Fibroblast of upper back skin (primary cell): Measurements from ENCODE around the gene LBX1.
"Not testable (repeated sequence)": the region's sequence is repeated elsewhere in the genome, so short reads cannot be mapped to it uniquely, and the experiment has no call there.

Source experiments
- DNase-seq: peaks from one replicate; pipeline ENCODE4 v3.0.0-alpha.2; 2013

Gene LBX1

DNA sequence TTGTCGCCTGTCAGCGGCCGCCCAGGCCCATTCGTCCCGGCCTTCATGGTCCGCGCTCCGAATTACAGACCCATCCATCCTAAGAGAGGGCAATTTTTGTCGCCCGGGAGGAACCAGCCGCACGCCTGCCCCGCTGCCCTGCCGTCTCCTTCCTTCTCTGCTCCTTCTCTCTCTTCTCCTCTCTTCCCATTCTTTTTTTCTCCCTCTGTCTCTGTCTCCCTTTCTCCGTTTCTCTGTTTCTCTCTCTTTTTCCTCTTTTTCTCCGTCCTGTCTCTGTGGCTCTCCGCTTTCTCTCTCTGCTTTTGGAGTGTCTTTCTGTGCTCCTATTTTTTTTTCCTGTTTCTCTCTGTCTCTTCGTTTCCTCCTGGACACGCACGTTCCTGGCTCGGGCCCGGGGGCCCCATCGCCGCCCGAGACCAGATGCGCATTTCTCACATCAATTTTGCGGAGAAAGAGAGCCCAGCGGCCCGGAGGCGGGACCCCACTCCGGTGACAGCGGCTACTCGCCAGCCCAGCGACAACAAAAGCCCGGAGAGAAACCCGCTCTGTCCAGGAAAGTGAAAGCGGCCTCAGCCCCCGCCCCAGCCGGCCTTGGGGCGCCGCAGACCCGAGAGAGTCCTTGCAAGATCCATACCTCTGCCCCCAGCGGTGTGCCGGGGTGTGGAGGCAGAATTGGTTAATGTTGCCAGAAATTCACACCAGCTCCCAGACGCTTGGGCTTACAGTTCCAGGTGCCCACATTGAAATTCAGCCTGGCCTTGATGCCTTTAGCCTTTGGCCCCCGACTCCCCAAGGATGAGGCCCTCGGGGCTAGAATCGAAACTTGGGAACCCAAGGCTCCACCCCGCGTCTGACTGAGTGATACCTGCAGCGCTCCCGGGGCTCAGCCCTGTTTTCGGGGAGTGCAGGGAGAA, 4.1 kb downstream of the LBX1 start:
- DNase-seq: no peak

DNA sequence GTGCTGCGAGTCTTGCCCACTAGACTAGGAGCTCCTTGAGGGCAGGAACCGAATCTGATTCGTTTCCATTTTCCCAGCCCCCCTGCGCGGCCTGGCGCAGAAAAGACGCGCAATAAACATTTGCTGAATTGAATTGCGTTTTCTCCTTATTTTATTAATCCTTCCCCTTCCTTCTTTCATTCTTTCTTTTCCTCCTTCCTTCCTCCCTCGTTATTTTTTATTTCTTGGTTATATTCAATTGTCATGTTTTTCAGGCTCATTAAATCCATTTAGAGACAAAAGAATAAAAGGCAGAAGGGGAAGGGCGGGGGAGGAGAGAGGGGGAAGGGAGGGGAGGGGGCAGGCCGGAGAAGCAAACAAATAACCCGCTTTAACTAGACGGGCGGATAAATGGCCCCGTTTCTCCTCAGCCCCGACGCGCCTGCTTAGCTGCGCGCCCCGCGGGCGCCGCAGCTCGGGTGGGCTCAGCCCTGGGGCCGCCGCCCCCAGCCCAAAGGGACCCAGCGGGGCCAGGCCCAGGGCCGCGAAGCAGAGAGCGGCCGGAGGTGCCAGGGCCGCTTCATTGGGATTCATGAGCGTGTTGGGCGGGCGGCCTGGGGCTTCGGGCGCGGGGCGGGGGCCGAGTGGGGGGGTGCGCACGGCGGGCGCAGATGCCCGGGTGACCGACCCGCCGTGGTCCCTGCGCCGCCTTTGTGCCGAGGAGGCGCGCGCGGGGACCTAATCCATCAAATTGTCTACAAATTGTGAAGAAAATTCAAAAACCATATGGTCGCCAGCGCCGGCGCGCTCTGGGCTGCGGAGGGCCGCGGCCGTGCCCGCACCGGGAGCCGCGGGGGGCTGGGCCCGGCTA, 5.0 kb downstream of the LBX1 start:
- DNase-seq: no peak

DNA sequence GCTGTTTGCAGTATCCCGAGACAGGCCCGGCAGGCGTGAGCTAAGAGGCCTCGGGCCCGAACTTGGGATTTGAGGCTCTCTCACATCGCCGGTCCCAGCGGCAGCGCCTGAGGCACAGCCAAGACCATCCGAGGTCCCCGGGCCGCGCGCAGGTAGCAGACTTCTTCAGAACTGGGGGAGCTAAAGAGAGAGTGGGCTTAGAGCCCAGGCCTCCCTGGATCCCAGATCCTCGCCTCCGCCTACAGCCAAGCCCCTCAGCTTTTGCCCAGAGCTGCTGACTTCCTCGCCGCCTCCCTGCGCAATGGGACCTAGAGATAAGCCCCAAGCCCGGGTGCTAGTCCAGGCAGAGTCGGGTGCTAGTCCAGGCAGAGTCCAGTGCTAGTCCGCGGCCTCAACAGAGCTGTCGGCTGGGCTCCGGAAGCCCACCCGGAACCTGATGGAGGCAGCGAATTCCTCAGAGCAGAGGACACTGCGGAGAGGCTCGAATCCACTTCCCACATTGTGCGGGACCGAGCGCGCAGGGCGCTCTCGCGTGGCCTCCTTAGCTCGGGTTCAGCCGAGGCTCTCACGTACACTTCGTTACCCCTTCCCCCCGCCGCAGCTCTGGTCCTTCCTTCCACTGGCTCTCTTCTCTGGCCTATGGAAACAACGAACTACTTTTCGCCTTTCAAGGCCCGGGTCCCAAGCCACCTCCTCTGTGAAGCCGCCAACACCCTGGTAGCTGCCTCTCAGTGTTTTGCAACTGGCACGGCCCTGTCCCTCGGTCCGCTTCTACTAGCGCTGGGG, 5.8 kb downstream of the LBX1 start:
- no peak for DNase-seq

DNA sequence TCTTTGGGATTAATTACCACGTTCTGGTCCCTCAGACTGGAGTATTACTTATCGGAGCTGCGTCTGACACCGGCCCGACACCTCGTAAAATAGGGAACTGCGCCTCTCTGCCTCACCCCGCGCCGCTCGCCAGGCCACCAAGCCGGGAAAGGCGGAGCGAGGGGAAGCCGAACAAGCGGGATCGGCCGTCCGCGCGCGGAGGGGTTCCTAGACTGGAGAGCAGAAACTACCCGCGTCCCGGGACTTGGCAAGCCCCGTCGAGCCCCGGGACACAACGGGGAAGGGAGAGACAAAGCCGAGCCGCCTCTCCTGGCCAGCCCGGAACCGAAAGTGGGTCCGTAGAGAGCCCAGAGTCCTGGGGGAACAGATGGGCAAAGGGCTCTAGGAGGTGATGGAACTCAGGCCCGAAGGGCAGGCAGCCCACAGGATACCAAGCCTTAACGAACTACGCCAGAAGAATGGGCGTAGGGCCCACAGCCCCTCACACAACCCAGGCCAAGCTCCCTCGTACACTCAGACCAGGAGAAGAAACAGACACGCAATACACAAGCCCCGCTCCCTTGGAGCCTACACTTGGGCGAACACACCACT, 6.5 kb downstream of the LBX1 start:
- no peak for DNase-seq

DNA sequence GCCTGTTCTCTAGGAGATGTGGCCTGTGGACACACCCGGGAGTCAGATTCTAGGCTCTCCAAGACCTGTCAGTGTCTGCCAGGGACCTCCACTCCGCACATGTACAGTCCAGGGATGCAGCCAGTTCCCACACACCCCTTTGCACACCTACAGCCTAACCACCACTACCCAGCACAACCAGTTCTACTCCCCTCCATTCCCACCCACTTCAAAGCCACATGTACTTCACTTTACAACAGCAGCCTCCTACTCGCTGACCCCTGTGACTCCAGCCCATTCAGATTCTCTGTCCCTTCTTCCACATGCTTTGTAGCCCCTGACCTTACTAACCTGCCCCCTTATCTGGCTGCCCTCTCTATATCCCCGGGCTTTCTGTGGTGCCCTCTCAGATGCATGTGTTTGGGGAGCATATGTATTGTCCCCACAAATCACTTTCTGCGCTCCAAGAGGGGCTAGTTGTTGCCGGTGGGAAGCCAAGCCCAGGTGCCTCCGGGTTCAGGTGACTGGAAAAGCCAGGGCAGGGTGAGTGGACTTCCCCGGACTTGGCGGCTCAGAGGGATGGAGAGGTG, 7.2 kb downstream of the LBX1 start:
- DNase-seq: no peak

DNA sequence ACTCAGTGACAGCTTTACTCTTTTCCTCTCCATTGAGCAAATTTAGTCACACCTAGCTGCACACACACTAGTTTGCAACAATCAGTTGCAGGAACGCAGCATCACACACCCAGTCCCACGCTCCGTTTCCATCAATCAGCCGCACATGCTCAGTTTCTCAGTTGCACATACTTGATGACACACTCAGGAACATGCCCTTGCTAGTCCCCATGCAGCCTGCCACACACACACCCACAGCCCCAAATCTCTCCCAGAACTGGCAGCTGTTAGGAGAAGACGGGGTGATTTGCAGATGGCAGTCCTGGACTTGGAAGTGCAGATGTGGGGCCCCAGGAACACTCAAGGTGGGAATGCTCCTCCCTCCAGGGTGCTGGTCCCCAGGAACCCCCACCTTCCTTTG, 7.7 kb downstream of the LBX1 start:
- DNase-seq: no peak

DNA sequence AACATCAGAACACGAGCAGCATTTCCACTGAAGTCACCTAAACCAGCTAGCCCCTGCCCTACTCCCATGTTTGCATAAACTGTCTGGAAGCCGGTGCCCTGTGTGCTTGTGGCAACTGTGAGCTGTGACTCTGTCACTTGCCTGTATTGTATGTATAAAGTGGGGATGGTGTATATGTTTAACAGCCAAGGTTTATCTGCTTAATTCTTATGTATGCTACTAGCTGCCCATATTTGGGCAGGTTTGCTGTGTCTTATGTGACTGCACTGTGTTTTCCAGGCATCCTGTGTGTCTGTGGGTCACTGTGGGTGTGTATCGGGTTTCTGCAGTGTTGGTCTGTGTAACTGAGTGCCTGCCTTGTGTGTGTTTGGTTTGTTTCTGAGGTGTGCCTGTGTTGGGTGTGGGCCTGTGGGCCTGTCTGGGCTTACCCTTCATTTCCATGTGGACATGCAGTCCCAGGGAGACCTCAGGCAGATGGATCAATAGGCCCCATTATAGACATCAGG, 9.3 kb downstream of the LBX1 start:
- no peak for DNase-seq

DNA sequence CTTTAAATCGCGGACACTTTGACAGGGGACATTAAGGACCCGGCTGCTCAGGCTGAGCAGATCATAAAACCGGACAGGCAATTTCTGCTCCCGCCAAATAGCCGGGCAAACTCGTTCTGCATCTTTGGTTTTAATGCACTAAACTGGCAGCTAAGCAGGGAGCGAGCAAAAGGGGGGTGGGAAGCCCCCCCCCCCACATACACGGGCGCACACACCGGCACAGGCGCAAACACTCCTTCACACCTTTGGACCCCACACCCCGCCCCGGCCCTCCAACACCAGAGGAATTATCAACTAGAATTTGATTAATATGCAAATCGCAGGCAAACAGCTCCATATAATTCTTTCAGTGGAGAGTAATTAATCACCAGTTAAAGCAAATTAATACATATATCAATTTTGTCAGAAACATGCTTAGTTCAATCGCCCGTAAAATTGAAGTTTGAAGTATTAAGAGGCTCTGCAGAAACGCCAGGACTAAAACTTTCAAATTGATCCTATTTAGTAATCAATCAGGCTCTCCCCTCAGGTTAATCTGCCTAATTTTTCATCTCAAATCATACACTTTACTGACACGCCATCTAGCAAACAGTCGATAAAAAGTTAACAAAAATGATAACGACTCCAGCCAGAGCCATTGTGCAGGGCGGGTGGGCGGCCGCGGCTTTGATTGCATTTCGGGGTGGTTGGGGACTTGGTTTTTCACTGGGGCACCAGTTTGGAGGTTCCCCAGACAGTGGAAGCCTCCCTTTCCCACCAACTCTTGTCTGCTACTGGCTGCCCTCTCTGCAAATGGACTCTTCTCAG, 9.9 kb downstream of the LBX1 start:
- DNase-seq: no peak

DNA sequence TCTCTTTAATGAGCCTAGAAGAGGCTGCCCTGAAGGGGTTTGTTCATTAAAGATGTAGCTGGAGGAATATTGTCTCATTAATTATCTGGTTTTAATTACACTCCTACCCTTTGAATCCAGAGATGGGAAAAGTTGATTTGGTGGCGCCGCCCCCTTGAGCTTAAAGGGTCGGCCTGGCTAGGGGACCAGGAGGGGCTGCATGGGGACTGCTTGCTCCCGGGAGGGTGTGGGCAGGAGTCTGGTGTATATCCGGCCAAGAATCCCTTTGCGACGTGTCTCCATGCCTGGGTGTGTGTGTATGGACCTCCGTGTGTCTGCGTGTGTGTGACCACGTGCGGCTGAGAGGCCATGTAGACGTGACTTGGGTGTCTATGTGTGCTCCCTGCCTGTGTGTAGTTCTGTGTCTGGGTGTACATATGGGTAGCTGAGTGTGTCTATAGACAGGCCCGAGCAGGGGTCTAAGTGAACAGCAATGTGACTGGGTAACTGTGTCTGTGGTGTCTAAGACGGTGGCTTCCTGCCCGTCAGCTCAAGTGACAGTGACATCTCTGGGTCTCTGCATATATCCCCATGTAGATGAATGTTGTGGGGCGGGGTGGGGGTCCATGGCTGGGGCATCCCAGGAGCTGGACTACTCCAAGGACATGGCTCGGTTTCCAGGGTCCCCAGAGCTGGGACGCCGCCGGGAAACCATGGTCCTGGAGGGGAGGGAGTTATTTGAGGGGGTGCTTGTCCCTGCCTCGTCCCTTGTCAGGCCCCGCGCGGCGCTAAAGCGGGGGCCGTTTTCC, 10.7 kb downstream of the LBX1 start:
- DNase-seq: no peak

DNA sequence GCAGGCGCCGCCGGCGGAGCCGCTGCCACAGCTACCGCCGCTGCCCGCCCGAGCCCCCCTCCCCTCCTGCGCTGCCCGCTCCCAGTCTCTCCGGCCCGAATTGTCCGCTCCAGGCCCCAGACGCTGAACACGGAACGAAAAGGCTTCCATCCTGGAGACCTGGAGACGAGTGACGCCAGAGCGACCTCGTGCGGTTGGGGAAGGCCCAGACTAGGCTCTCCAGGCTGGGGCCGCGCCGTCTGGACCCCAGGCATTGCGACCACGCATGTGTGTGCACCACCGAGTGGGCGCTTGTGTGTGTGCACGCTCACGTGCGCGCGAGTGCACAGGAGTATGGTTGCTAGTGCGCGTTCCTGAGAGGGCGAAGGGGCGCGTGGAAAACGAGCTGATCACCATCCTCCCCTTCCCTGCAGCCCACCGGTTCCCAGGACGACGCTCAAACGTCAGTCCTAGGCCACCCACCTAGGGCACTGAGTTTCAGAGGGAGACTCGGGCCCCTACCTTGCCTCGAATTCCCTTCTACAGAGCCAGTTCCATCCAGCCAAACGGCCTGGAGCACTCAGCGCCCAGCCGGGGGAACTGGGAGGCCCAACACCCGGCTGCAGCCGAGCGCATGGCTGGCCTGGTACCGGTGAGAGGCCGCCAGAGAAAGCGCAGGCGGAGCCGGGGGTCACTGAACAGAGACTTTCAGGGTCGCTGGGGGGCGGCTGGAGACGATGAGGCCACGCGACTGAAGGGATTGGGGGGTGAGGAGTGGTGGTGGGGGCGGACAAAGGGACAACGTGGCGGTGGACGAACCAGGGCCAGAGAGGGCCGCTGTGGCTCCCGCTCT, 11.6 kb downstream of the LBX1 start:
- peak; percentile 33 for DNase-seq

DNA sequence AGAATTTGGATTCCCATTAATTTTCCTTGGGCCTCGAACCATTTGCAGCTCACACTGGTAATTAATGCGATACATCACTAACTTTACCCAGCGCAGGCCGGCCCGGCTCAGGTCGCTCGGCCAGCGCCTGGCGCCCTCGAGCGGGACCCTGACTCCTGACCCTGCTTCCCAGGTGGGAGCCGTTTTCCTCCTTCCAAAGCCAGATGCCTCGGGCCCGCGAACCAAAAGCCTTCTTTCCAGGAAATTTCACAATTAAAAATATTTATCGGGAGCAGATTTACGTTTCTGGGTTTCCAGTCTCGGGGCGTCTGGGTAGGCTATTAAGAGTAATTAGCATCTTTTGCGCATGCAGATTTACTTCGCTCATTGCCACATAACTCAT, 12.2 kb downstream of the LBX1 start:
- DNase-seq: no peak

DNA sequence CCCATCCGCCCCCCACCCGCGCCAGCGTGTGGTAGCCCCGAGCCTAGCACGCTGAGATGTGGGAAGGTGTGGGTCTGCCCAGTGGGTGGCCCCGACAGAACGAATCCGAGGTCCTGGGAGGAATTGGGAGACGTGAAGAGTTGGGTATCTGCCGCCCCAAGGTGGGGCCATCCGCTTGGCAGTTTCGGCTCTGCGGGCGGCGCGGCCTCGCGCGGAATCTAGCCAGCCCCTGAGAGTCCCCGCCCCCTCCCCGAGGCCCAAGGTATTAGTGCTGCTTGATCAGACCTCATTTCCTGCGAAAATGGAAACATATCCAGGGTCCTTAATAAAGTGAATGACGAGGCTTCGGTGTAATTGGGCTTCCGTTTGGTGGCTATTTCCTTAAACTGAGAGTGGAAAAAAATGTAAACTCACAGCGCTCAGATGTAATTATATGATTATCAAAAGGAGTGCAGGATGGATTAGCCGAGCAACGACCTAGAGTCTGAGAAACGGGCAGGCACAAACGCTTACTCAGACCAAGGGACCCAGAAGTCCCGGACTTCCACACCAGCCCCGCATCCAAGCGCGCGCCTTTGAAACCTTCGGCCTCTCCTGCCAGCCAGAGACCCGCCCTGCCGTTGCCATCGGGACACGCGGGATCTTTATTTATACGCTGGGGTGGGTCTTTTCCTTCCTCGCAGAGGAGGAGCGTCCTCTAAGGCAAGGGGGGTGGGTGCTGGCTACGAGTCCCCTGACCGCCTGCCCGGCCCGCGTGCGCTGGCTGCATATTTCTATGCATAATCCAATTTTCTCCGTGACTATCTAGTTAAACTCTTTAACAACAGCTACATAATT, 12.8 kb downstream of the LBX1 start:
- DNase-seq: no peak

DNA sequence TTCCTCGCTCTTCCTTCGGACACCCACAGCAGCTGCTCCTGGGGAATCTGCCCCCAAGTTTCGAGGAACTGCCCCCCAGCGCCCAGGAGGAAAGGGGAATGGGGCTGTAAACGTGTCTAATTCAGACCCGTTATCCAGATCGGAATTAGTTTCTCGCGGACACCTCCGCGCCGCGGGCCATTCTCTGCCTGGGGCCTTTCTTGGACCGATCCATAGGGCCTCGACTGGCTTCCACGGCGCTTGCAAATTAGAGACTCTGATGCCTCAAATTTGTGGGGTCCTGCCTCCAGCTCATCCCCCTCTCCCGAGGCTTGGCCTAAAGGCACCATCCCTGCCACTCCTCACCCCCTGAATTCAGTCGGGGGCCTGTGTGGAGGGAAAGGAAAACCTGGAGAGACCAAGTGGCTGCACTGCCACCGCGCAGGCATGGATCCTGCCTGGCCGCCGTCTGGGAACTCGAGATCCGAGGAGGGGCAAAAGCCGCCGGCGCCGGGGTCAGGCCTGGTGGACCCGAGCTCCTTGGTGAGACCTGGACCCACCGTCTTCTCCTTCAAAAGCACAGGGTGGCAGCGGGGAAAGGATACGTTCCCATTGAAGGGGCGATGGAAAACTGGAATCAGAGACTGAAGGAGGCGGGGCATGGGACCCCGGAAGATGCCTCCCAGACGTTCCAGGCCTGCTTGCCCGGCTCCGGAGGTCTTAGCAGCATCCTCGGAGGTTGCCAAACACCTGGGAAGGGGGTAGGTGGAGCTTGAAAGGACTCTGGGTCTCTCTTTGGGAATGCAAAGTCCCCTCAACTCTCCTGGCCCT, 13.7 kb downstream of the LBX1 start:
- no peak for DNase-seq

DNA sequence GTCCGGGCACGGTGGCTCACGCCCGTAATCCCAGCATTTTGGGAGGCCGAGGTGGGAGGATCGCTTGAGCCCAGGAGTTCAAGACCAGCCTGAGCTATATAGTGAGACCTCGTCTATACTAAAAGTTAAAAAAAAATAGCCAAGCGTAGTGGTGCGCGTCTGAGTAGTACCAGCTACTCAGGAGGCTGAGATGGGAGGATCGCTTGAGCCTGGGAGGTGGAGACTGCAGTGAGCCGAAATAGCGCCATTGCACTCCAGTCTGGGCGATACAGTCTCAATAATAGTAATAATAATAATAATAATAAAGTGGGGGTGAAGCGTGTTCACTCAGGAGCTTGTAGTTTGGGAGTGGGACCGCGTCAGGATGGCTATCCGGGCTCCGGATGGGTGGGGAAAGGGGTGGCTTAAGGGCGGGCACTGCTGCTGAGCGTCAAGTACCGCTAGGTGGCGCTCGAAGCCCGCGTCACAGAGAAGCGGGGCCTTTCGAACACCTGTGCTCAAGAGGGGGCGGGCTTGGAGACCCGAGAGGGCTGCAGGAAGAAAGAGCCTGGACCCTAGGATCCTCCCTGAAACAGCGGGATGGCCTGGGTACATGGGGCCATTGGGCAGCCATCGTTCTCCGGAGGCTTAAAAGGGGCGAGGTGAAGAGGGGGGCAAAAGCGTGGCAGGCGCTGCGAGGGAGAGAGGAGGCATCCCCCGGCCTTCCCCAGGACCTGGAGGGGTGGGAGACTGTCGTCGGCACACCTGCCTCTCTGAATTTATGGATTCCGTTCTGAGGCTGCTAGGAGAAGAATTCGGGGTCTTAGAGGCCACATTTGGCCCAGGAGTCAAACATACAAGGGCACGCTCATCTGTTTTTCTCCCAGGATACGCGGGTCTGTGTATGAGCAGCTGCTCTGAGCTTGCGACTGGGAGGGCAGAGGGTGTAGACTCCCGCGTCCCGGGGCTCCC, 14.5 kb downstream of the LBX1 start:
- peak; percentile 37 for DNase-seq

DNA sequence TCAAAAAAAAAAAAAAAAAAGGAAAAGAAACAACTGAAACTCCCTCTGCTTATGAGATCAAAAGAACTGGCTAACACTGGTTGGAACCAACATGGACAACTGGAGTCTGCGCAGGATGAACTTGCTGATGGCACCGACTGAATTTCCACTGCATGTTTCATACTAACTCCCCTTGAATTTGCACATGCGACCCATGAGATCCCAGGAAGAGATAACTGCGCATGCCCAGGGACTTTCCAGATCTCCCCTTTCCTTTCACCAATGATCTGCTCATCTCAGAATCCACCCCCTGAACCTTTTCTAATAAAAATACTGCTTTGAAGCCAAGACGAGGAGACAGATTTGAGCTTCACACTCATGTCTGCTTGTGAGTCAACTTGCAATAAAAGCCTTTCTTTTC, 20.7 kb downstream of the LBX1 start:
- no peak for DNase-seq

DNA sequence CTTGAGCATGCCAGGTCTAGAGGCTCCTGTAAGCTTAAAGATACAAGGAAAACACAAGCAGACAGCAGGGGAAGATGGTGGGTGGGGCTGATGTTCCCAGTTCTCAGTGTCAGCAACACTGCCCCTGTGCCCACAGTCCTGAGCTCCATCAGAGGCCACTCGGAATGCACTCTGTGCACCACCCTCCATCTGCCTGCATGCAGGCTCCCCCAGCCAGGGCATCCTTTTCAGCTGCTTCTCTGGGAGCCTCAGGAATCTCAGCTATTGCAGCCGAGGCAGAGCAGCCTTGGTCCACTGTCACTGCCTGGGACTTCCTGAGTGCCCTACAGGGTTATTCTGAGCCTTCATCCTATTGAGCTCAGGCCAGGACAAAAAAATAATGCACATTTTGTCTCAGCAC, 22.2 kb downstream of the LBX1 start:
- DNase-seq: no peak

DNA sequence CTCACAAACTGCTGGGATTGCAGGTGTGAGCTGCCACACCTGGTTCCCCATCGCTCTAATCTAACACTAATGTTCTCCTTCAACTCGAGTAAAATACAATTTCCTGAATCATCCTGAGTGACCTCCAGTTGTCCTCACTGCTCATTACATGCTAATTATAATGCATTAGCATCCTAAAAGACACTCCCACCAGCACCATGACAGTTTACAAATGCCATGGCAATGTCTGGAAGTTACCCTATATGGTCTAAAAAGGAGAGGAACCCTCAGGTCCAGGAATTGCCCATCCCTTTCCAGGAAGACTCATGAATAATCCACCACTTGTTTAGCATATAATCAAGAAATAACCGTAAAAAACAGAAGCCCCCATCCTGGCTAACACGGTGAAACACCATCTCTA, 26.6 kb downstream of the LBX1 start:
- DNase-seq: not testable (repeated sequence)
